AG04450 (cell line): Measurements from ENCODE around the gene MAFG. TPM values are rescaled to one million over a fixed set of nuclear protein-coding genes. Genes with fewer than 3 reads are reported as not detected.

Experiments
- CTCF ChIA-PET: fragments of 300-600, 350-600 bp; formaldehyde crosslinking; extraction: SDS; loops from one replicate; lab custom pipeline; 2022; ENCODE audit warnings: antibody characterized with exemption, inconsistent platforms; lab: Charles Lee
- POLR2A ChIA-PET: fragments of 350-600 bp; formaldehyde crosslinking; extraction: SDS; loops from one replicate; lab custom pipeline; 2021; ENCODE audit warnings: antibody characterized with exemption, inconsistent platforms; lab: Yijun Ruan, JAX
- DNase-seq: peaks from one replicate; pipeline ENCODE4 v3.0.0-alpha.2; 2011; ENCODE audit warnings: low read depth, low spot score
- H3K27ac ChIP-seq: one replicate; pipeline ENCODE4 v1.5.1; 2012; ENCODE audit warnings: low read depth, low read length, control low read depth
- H3K27me3 ChIP-seq: one replicate; pipeline ENCODE4 v1.6.0; 2012; ENCODE audit warnings: low read length; ENCODE audit not compliant: control insufficient read depth, insufficient read depth
- H3K4me3 ChIP-seq: 2 replicates; pipeline ENCODE4 v1.5.1; 2011; ENCODE audit warnings: mild to moderate bottlenecking, low read depth, low read length, control low read depth
- H3K9me3 ChIP-seq: 2 replicates; pipeline ENCODE4 v1.5.1; 2012; ENCODE audit warnings: low read length; ENCODE audit not compliant: control insufficient read depth, insufficient read depth
- CTCF ChIP-seq: IDR thresholded peaks from 2 replicates; pipeline ENCODE4 v1.5.1; 2011; ENCODE audit warnings: low read depth, low read length, control low read depth, inconsistent platforms
- polyA plus RNA-seq: library from polyadenylated mRNA; depleted of rRNA; stranded (reverse); fragments of >200 nt; gene quantifications from 2 replicates; pipeline ENCODE4 v1.2.3, GENCODE V29; 2011

Gene MAFG
- polyA plus RNA-seq, 1 experiment, result 17.7 TPM

- ChIA-PET CTCF (no interaction called here), POLR2A (no interaction called here)
- Histone ChIP-seq H3K27ac (no peak overlapping the region), H3K27me3 (no peaks in the 10 kb centered on the region), H3K4me3 (no peak overlapping the region), H3K9me3 (peaks cover 2% of the 10 kb centered on the region; the same call in 1 of the 2 replicates)
- no peak for TF ChIP-seq CTCF
- DNase-seq, result no peak
These were observed 20.9 kb downstream of the MAFG start for GRCh38 chr17:81906476-81907218.

- Histone ChIP-seq H3K4me3 (no peak overlapping the region), H3K27me3 (no peaks in the 10 kb centered on the region), H3K27ac (no peak overlapping the region), H3K9me3 (no peaks in the 10 kb centered on the region; the same call in 1 of the 2 replicates)
- no peak for TF ChIP-seq CTCF
- no peak for DNase-seq
- ChIA-PET CTCF (no interaction called here), POLR2A (no interaction called here)
These were observed 21.5 kb downstream of the MAFG start for GRCh38 chr17:81905993-81906392.

DNA sequence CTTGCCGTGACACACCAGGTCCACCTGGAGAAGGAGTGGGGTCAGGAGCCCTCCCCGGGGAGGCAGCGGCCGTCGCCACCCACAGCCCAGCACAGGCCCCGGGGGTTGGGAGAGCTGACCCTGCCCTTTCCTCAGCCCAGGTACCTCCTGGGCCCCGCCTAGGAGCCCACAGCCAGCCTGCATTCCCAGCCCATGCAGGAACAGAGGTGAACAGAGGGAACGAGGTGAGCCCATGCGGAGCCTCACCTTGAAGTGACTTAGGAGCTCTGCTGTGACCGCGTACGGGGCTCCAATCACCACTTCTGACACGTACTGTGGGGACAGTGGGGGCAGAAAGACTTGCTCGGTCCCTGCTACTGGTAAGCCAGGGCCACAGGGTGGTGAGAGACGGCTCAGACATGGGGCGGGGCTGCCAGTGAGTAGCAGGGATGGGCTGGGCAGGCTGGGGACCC, 22.1 kb downstream of the MAFG start:
- ChIA-PET POLR2A (no interaction called here), CTCF (no interaction called here)
- no peaks in the 10 kb centered on the region; the same call in 1 of the 2 replicates for H3K9me3 ChIP-seq
- DNase-seq, result no peak
- H3K27ac ChIP-seq, result no peak overlapping the region
- no peaks in the 10 kb centered on the region for H3K27me3 ChIP-seq
- TF ChIP-seq CTCF, result no peak
- no peak overlapping the region for H3K4me3 ChIP-seq

- POLR2A ChIA-PET, result no interaction called here
- DNase-seq, result no peak
- H3K27ac ChIP-seq, result no peak overlapping the region
- TF ChIP-seq CTCF, result no peak
- CTCF ChIA-PET, result no interaction called here
- H3K9me3 ChIP-seq, result no peaks in the 10 kb centered on the region; the same call in 1 of the 2 replicates
- no peak overlapping the region for H3K4me3 ChIP-seq
- H3K27me3 ChIP-seq, result no peaks in the 10 kb centered on the region
These were observed 22.7 kb downstream of the MAFG start for GRCh38 chr17:81904600-81905423.
